ENCODE measurements around the gene CYP4V2.

Gene CYP4V2

GRCh38 chr4:186148336-186148975 is 42.9 kb upstream of the CYP4V2 start:
- ATAC-seq (ENCODE audit: low read depth) (no peak), DNase-seq (ENCODE audit: low spot score) (no peak)
- Histone ChIP-seq H3K9me3 (ENCODE audit: severe bottlenecking) (no peaks in the 10 kb centered on the region), H3K27me3 (ENCODE audit: insufficient read depth, poor library complexity, severe bottlenecking) (no peaks in the 10 kb centered on the region), H3K4me3 (ENCODE audit: severe bottlenecking) (no peak overlapping the region), H3K27ac (ENCODE audit: poor library complexity, severe bottlenecking) (no peak overlapping the region), H3K4me1 (ENCODE audit: insufficient read depth, poor library complexity, severe bottlenecking) (no peaks in the 10 kb centered on the region), H3K36me3 (ENCODE audit: low read depth) (no peaks in the 10 kb centered on the region)
- TF ChIP-seq CTCF (IDR thresholded peaks at IDR 0.05; ENCODE audit: poor library complexity, severe bottlenecking): no peak

DNA sequence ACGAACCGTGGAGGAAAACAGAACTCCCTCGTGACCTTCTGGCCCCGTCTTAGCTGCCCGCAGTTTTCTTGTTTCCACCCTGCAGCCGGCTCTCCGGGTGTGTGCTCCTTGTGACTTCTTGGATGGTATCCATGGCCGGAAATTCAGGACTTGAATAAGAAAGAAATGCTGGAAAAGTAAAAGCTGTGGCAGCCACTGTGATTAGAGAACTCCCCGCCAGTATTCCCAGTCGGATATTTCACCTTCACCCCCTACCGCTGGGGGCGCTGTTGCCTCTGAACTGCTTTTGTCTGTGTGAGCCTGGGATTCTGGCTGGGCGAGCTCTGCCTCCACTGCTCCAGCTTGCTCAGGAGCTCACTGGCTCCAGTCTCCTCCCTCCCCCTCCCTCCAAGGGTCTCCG is 41.5 kb upstream of the CYP4V2 start:
- no peak for ATAC-seq (ENCODE audit: low read depth)

GRCh38 chr4:186150926-186151325 is 40.4 kb upstream of the CYP4V2 start:
- no peak for DNase-seq (ENCODE audit: low spot score)
- H3K4me3 ChIP-seq (ENCODE audit: severe bottlenecking): no peak overlapping the region
- TF ChIP-seq CTCF (IDR thresholded peaks at IDR 0.05; ENCODE audit: poor library complexity, severe bottlenecking): no peak
- H3K9me3 ChIP-seq (ENCODE audit: severe bottlenecking): no peaks in the 10 kb centered on the region
- H3K36me3 ChIP-seq (ENCODE audit: low read depth): no peaks in the 10 kb centered on the region
- no peak overlapping the region for H3K27ac ChIP-seq (ENCODE audit: poor library complexity, severe bottlenecking)
- no peak for ATAC-seq (ENCODE audit: low read depth)
- no peaks in the 10 kb centered on the region for H3K27me3 ChIP-seq (ENCODE audit: insufficient read depth, poor library complexity, severe bottlenecking)
- H3K4me1 ChIP-seq (ENCODE audit: insufficient read depth, poor library complexity, severe bottlenecking): no peaks in the 10 kb centered on the region

More for the DNA sequence above, 41.5 kb upstream of the CYP4V2 start:
- no peak overlapping the region for H3K4me3 ChIP-seq (ENCODE audit: severe bottlenecking)
- no peak overlapping the region for H3K27ac ChIP-seq (ENCODE audit: poor library complexity, severe bottlenecking)
- no peaks in the 10 kb centered on the region for H3K36me3 ChIP-seq (ENCODE audit: low read depth)
- H3K9me3 ChIP-seq (ENCODE audit: severe bottlenecking): no peaks in the 10 kb centered on the region
- no peaks in the 10 kb centered on the region for H3K4me1 ChIP-seq (ENCODE audit: insufficient read depth, poor library complexity, severe bottlenecking)
- no peaks in the 10 kb centered on the region for H3K27me3 ChIP-seq (ENCODE audit: insufficient read depth, poor library complexity, severe bottlenecking)
- peak; percentile 37 for TF ChIP-seq CTCF (IDR thresholded peaks at IDR 0.05; ENCODE audit: poor library complexity, severe bottlenecking)
- no peak for DNase-seq (ENCODE audit: low spot score)

DNA sequence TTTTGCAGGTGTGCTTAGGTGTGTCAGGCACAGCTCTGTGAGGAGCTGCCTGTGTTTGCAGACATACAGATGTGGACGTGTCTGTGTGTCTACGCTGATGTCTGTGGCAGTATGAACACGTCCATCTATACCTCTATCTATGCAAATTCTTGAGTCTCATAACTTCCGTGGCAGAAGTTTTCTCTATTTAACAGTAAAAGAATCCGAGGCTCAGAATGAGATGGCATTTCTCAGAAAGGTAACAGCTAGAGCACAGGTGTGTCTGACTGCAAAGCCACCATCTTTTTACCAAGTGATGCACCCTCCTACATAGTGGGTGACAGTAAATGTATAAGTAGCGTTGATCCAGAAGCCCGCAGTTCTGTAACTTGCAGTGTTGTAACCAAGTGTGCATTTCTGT is 39.9 kb upstream of the CYP4V2 start:
- no peaks in the 10 kb centered on the region for H3K4me1 ChIP-seq (ENCODE audit: insufficient read depth, poor library complexity, severe bottlenecking)
- ATAC-seq (ENCODE audit: low read depth) (no peak), DNase-seq (ENCODE audit: low spot score) (no peak)
- H3K4me3 ChIP-seq (ENCODE audit: severe bottlenecking): no peak overlapping the region
- H3K9me3 ChIP-seq (ENCODE audit: severe bottlenecking): no peaks in the 10 kb centered on the region
- H3K27ac ChIP-seq (ENCODE audit: poor library complexity, severe bottlenecking): no peak overlapping the region
- no peaks in the 10 kb centered on the region for H3K27me3 ChIP-seq (ENCODE audit: insufficient read depth, poor library complexity, severe bottlenecking)
- TF ChIP-seq CTCF (IDR thresholded peaks at IDR 0.05; ENCODE audit: poor library complexity, severe bottlenecking): no peak
- no peaks in the 10 kb centered on the region for H3K36me3 ChIP-seq (ENCODE audit: low read depth)

DNA sequence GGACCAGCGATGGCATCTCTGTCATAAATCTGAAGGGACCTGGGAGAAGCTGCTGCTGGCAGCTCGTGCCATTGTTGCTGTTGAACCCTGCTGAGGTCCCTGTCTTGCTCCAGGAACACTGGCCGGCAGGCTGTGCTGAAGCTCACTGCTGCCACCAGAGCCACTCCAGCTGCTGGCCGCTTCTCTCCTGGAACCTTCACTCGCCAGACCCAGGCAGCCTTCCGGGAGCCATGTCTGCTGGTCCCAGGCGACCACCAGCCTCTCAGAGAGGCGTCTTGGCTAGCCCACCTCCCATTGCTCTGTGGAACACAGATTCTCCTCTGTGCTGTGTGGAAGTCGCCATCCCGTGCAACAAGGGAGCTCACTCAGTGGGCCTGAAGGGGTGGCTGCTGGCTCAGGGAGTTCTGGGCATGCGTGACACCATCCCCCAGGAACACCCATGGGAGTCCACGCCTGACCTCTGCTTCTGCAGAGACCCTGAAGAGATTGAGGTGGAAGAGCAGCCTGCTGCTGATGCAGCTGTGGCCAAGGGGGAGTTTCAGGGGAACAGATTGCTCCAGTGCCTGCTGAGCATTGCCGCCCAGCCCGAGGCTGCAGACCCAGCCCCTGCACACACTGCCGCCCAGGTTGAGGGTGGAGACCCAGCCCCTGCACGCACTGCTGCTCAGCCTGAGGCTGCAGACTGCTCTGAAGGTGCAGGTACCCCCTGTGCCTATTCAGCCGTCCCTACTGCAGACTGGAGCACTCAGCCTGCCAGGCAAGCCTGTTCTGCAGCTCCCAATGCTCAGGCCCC is 33.1 kb upstream of the CYP4V2 start:
- H3K4me3 ChIP-seq (ENCODE audit: severe bottlenecking): no peak overlapping the region
- no peaks in the 10 kb centered on the region for H3K27me3 ChIP-seq (ENCODE audit: insufficient read depth, poor library complexity, severe bottlenecking)
- H3K27ac ChIP-seq (ENCODE audit: poor library complexity, severe bottlenecking): no peak overlapping the region
- no peak for TF ChIP-seq CTCF (IDR thresholded peaks at IDR 0.05; ENCODE audit: poor library complexity, severe bottlenecking)
- H3K9me3 ChIP-seq (ENCODE audit: severe bottlenecking): no peaks in the 10 kb centered on the region
- ATAC-seq (ENCODE audit: low read depth) (0 out of 3 replicates have a peak, but pooled peaks have one; percentile 14), DNase-seq (ENCODE audit: low spot score) (no peak)
- no peaks in the 10 kb centered on the region for H3K36me3 ChIP-seq (ENCODE audit: low read depth)
- no peaks in the 10 kb centered on the region for H3K4me1 ChIP-seq (ENCODE audit: insufficient read depth, poor library complexity, severe bottlenecking)

Measured in RWPE2 (cell line).